Stimulated activated CD4-positive, alpha-beta T cell treated with anti-CD3 and anti-CD28 coated beads, Interleukin-12 subunit alpha, Interleukin-12 subunit beta, amount 100 ng/mL, for 48 hours (primary cell): ENCODE data around the gene WASHC2A.
"Not testable (repeated sequence)": the region's sequence is repeated elsewhere in the genome, so short reads cannot be mapped to it uniquely, and the experiment has no call there.

Source experiments
- DNase-seq, 3 donors: peaks; one replicate each; pipeline ENCODE4 v3.0.0-alpha.2; 2020; ENCODE audit warnings: low read depth in 2 of 3, low spot score in 1 of 3

WASHC2A gene

DNA sequence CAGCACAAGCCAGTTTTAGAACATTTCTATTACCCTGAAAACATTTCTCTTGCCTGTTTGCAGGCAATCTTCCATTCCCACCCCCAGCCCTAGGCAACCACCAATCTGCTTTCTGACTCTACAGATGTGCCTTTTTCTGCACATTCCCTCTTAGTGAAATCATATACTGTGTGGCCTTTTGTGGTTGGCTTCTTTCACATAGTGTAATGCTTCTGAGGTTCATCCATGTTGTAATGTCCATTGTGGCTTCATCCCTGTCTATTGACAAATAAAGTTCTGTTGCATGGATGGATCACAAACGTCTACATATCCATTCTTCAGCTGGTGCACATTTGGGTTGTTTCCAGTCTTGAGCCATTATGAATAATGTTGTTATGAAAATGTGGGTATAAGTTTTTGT lies 77.8 kb downstream of the WASHC2A start:
- DNase-seq: not testable (repeated sequence)

DNA sequence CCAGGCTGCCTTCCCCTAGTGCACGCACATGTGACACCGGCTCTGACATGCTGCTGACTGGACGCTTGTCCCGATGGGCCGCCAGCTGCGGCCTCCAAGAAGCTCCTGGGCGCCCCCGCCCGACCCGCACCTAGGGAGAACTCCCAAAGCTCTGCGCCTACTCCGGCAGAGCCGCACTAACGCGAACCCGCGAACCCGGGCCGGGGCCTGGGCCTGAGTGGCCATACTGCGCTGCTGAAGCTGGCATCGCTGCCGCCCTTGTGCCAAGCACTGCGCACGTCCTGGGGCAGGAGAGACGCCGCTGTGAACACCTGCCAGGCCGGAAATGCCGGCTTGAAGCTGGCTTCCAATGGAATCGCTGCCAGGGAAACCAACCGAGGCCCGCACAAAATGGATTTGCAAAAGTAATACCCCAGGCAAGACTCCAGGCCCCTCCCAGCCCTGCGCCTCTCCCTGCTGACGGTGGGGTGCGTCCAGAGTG lies 85.1 kb downstream of the WASHC2A start:
- no peak for DNase-seq

DNA sequence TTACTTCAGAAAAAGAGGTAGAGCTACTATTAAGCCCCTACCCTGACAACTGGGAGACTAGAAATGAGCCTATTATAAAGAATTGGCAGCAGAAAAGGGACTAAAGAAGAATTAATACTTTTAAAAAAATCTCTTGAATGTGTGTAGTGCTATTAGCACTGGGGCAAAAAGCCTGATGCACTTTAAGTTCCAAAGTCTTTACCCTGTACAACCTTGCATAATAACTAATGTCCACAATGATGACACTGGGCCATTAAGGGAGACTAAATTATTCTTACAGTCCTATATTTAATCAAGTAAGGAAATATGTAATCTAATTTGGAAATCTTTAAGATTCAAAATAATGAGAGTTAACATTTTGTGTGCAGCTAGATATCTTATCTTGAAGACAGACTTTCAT lies 90.1 kb downstream of the WASHC2A start:
- not testable (repeated sequence) for DNase-seq

DNA sequence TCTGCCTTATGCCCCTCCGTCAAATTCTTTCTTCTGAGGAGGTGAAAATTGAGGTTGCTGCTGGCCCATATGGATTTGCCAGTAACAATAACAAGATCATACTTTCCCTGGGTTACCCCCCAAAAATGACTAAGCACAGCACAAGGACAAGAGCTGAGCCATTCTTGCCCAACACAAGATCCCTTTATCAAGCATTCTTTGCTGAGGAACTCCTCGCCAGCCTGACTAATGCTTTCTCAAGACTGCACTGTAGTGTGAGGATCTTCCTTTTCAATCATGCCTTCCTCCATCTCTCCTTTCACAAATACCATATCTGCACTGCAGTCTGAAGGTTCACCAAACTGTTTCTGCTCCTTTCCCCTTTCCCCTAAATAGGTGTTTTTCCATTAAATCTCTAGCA lies 92.1 kb downstream of the WASHC2A start:
- DNase-seq: not testable (repeated sequence)

DNA sequence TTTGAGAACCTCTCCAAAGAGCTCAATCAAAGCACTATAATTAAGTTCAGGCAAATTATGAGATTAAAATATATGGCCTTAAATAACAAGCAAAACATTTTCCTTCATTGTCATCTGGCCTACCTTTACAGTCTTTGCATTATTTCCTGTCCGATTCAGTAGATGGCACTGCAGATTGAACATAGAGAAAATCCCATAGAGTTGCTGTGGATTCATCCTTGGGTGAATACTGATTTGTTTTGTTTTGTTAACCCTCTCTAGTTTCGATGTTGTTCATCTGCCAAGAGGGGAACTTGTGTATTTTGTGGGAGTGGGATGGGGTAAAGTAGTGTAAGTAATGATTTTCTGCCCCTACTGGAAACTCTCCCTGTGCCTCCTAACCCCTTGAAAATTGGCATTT lies 97.3 kb downstream of the WASHC2A start:
- not testable (repeated sequence) for DNase-seq

DNA sequence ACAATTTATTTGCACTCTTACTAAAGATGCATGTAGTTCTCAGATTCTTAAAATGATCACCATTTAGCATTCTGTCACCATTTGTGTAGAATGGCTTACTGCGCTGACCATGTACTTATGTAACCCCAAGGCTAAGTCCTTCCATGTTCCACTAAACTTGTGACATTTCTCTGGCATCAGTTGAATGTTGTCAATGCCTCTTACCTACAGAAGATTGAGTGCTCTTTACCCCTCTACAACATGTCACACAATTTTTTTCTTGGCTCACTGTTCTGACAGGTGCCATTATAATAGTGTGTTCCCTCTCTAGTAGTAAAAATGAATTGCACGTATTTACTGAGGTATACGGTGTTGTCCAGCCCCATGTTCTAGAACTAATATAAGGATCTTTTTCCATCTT lies 100.1 kb downstream of the WASHC2A start:
- not testable (repeated sequence) for DNase-seq

DNA sequence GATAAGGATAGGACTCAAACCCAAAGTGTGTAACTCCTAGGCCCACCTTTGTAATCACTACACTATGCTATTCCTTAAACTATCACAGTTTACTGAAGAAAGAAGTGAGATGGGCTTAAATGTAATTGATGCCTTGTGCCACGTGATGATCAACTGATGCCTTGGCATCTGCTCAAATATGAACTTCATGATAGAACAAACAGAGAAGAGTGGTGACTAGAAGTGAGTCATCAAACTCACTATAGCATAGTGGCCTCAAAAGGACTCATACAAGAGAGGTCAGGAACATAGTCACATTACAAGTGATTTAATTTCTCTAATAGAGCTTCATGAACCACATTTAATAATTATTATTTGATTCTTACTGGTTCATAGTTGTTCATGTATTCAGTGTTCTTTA lies 101.8 kb downstream of the WASHC2A start:
- not testable (repeated sequence) for DNase-seq

DNA sequence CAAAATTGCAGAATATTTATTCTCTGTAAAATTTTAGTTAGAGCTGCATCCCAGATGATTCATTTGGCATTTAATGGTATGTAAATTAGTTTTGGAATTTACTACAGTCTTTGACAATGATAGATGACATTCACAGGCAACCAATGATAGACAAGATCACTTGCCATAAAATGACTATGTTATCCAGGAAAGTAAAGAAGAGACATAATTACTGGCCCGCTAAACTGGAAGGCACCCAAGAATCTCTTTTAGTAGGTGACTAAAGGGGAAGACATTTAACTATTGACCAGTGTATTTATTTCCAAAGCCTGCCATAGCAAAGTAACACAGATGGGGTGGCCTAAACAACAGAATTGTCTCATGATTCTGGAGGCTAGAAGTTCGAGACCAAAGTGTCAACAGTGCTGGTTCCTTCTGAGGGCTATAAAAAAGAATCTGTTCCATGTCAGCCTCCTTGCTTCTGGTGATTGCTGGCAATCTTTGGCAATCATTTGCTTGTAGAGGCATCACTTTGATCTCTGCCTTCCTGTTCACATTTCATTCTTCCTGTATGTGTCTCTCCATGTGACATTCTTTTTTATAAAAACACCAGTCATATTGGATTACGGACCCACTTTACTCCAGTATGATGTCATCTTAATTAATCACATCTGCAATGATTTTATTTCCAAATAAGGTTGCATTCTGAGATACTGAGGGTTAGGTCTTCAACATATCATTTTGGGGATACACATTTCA lies 107.2 kb downstream of the WASHC2A start:
- not testable (repeated sequence) for DNase-seq
